Pulmonary artery endothelial cell (primary cell): Measurements from ENCODE around the gene EPB42. TPM values are rescaled to one million over a fixed set of nuclear protein-coding genes. Genes with fewer than 3 reads are reported as not detected.
"Not testable (repeated sequence)": the region's sequence is repeated elsewhere in the genome, so short reads cannot be mapped to it uniquely, and the experiment has no call there.

Experiments used
- DNase-seq: peaks from one replicate; pipeline ENCODE4 v3.0.0-alpha.2; 2011; ENCODE audit warnings: low read depth, low spot score
- total RNA-seq: library from RNA; depleted of rRNA; stranded (reverse); fragments of >200 nt; gene quantifications from 2 replicates; pipeline ENCODE4 v1.2.3, GENCODE V29; 2014

EPB42 gene
- total RNA-seq, 1 donor from 2014 or later, result not detected

GRCh38 chr15:43212951-43213350 is 7.9 kb downstream of the EPB42 start:
- no peak for DNase-seq

GRCh38 chr15:43212299-43212698 is 8.5 kb downstream of the EPB42 start:
- no peak for DNase-seq

- no peak for DNase-seq
Measured at GRCh38 chr15:43211224-43211735, 9.5 kb downstream of the EPB42 start.

- no peak for DNase-seq
Measured at GRCh38 chr15:43210807-43211206, 10.0 kb downstream of the EPB42 start.

- no peak for DNase-seq
Measured at GRCh38 chr15:43210172-43210745, 10.6 kb downstream of the EPB42 start.

GRCh38 chr15:43209059-43209824 is 11.6 kb downstream of the EPB42 start:
- no peak for DNase-seq

- DNase-seq, result no peak
Measured at GRCh38 chr15:43208052-43209002, 12.5 kb downstream of the EPB42 start.

- DNase-seq, result no peak
Measured at GRCh38 chr15:43207024-43207423, 13.8 kb downstream of the EPB42 start.

GRCh38 chr15:43206054-43206453 is 14.8 kb downstream of the EPB42 start:
- DNase-seq, result no peak

GRCh38 chr15:43204016-43204901 is 16.6 kb downstream of the EPB42 start:
- DNase-seq, result peak; percentile 44

GRCh38 chr15:43199945-43200488 is 20.8 kb downstream of the EPB42 start:
- DNase-seq, result no peak

GRCh38 chr15:43198992-43199391 is 21.8 kb downstream of the EPB42 start:
- no peak for DNase-seq

GRCh38 chr15:43198556-43198955 is 22.3 kb downstream of the EPB42 start:
- not testable (repeated sequence) for DNase-seq

- not testable (repeated sequence) for DNase-seq
Measured at GRCh38 chr15:43197773-43198172, 23.0 kb downstream of the EPB42 start.

- no peak for DNase-seq
Measured at GRCh38 chr15:43196760-43197548, 23.9 kb downstream of the EPB42 start.

GRCh38 chr15:43194795-43195194 is 26.0 kb downstream of the EPB42 start:
- DNase-seq, result no peak

GRCh38 chr15:43193710-43194109 is 27.1 kb downstream of the EPB42 start:
- DNase-seq, result no peak

- peak; percentile 51 for DNase-seq
Measured at GRCh38 chr15:43190178-43190577, 30.6 kb downstream of the EPB42 start.

GRCh38 chr15:43189296-43189695 is 31.5 kb downstream of the EPB42 start:
- no peak for DNase-seq
